GM19455 (cell line): Measurements from ENCODE around the gene KCNH1.
"Not testable (repeated sequence)": the region's sequence is repeated elsewhere in the genome, so short reads cannot be mapped to it uniquely, and the experiment has no call there.

Experiments
- ATAC-seq: cut with Tn5 transposase; IDR thresholded peaks from one replicate; pipeline ENCODE4 v1.9.1; 2021; ENCODE audit not compliant: unreplicated experiment

Gene KCNH1

GRCh38 chr1:211101481-211101880 lies 32.5 kb downstream of the KCNH1 start:
- ATAC-seq = no peak

GRCh38 chr1:211099393-211099792 lies 34.6 kb downstream of the KCNH1 start:
- no peak for ATAC-seq

- no peak for ATAC-seq
Measured at GRCh38 chr1:211095381-211095780, 38.6 kb downstream of the KCNH1 start.

GRCh38 chr1:211092955-211093354 lies 41.0 kb downstream of the KCNH1 start:
- ATAC-seq = no peak

GRCh38 chr1:211091867-211092266 lies 42.1 kb downstream of the KCNH1 start:
- no peak for ATAC-seq

- ATAC-seq = no peak
Measured at GRCh38 chr1:211089536-211089935, 44.4 kb downstream of the KCNH1 start.

- no peak for ATAC-seq
Measured at GRCh38 chr1:211088156-211088555, 45.8 kb downstream of the KCNH1 start.

- ATAC-seq = no peak
Measured at GRCh38 chr1:211082824-211083223, 51.1 kb downstream of the KCNH1 start.

GRCh38 chr1:211081447-211081846 lies 52.5 kb downstream of the KCNH1 start:
- ATAC-seq = not testable (repeated sequence)

- ATAC-seq = no peak
Measured at GRCh38 chr1:211068976-211069375, 65.0 kb downstream of the KCNH1 start.

GRCh38 chr1:211066781-211067384 lies 67.1 kb downstream of the KCNH1 start:
- no peak for ATAC-seq

- ATAC-seq = not testable (repeated sequence)
Measured at GRCh38 chr1:211041838-211042237, 92.1 kb downstream of the KCNH1 start.

- ATAC-seq = no peak
Measured at GRCh38 chr1:211037095-211037494, 96.9 kb downstream of the KCNH1 start.

- ATAC-seq = no peak
Measured at GRCh38 chr1:211036381-211037060, 97.4 kb downstream of the KCNH1 start.

- ATAC-seq = no peak
Measured at GRCh38 chr1:211035821-211036380, 98.0 kb downstream of the KCNH1 start.

- no peak for ATAC-seq
Measured at GRCh38 chr1:211033921-211034525, 99.9 kb downstream of the KCNH1 start.

GRCh38 chr1:211024901-211025300 lies 109.0 kb downstream of the KCNH1 start:
- ATAC-seq = no peak

GRCh38 chr1:211019266-211019665 lies 114.7 kb downstream of the KCNH1 start:
- no peak for ATAC-seq

GRCh38 chr1:211018690-211019089 lies 115.3 kb downstream of the KCNH1 start:
- ATAC-seq = no peak

- no peak for ATAC-seq
Measured at GRCh38 chr1:211017075-211017718, 116.8 kb downstream of the KCNH1 start.

- ATAC-seq = no peak
Measured at GRCh38 chr1:211014275-211014674, 119.7 kb downstream of the KCNH1 start.
